Mesendoderm (in vitro differentiated cells): ENCODE data around the gene RABEP2.
"Not testable (repeated sequence)": the region's sequence is repeated elsewhere in the genome, so short reads cannot be mapped to it uniquely, and the experiment has no call there.

ENCODE experiments used
- DNase-seq: peaks from one replicate; pipeline ENCODE4 v3.0.0; 2013
- H2AK5ac ChIP-seq: 2 replicates; pipeline ENCODE4 v1.6.1; 2013; ENCODE audit warnings: low read length, inconsistent platforms
- H2BK120ac ChIP-seq: 2 replicates; pipeline ENCODE4 v1.6.1; 2013; ENCODE audit warnings: low read depth, mild to moderate bottlenecking, low read length, moderate library complexity, mixed read lengths
- H2BK15ac ChIP-seq: replicated peaks from 2 replicates; pipeline ENCODE4 v1.6.1; 2013; ENCODE audit warnings: low read depth, mild to moderate bottlenecking, moderate library complexity
- H2BK5ac ChIP-seq: 2 replicates; pipeline ENCODE4 v1.6.1; 2013; ENCODE audit warnings: low read length, inconsistent platforms
- H3K18ac ChIP-seq: 2 replicates; pipeline ENCODE4 v1.6.1; 2013; ENCODE audit warnings: mild to moderate bottlenecking, low read length, mixed read lengths
- H3K23ac ChIP-seq: one replicate; pipeline ENCODE4 v1.6.1; 2013; ENCODE audit warnings: low read length
- H3K27ac ChIP-seq: 2 replicates; pipeline ENCODE4 v1.5.1; 2013; ENCODE audit warnings: low read depth, mild to moderate bottlenecking, inconsistent platforms, low read length, moderate library complexity
- H3K27me3 ChIP-seq: 2 replicates; pipeline ENCODE4 v1.6.1; 2013; ENCODE audit warnings: low read length, control low read depth, mild to moderate bottlenecking, inconsistent platforms; ENCODE audit not compliant: insufficient read depth, poor library complexity
- H3K36me3 ChIP-seq: 2 replicates; pipeline ENCODE4 v1.6.1; 2013; ENCODE audit warnings: low read length, inconsistent platforms; ENCODE audit not compliant: control insufficient read depth, insufficient read depth
- H3K4ac ChIP-seq: one replicate; pipeline ENCODE4 v1.6.1; 2013; ENCODE audit warnings: low read depth, mild to moderate bottlenecking, low read length, moderate library complexity
- H3K4me1 ChIP-seq: 2 replicates; pipeline ENCODE4 v1.6.1; 2013; ENCODE audit warnings: low read depth, low read length, inconsistent platforms; ENCODE audit not compliant: control insufficient read depth
- H3K4me2 ChIP-seq: 2 replicates; pipeline ENCODE4 v1.6.1; 2013; ENCODE audit warnings: low read length
- H3K4me3 ChIP-seq: 2 replicates; pipeline ENCODE4 v1.5.1; 2013; ENCODE audit warnings: mild to moderate bottlenecking, low read length
- H3K56ac ChIP-seq: one replicate; pipeline ENCODE4 v1.6.1; 2013; ENCODE audit warnings: low read length
- H3K79me1 ChIP-seq: 2 replicates; pipeline ENCODE4 v1.6.1; 2013; ENCODE audit warnings: low read length, inconsistent platforms
- H3K79me2 ChIP-seq: 2 replicates; pipeline ENCODE4 v1.6.1; 2013; ENCODE audit warnings: mild to moderate bottlenecking, low read length; ENCODE audit not compliant: control insufficient read depth, insufficient read depth
- H3K9ac ChIP-seq: 2 replicates; pipeline ENCODE4 v1.6.1; 2013; ENCODE audit warnings: low read length, inconsistent platforms
- H4K5ac ChIP-seq: one replicate; pipeline ENCODE4 v1.6.1; 2013; ENCODE audit warnings: low read length
- H4K8ac ChIP-seq: one replicate; pipeline ENCODE4 v1.6.1; 2013; ENCODE audit warnings: low read depth, mild to moderate bottlenecking, control low read depth, low read length, moderate library complexity
- WGBS: extraction: QIAGEN DNeasy Blood & Tissue Kit; methylation state at CpG from one replicate; pipeline ENCODE4 v1.1.7; 2013; ENCODE audit warnings: low lambda C conversion rate, missing lambda C conversion rate; ENCODE audit not compliant: insufficient coverage; ENCODE audit errors: extremely low coverage; 5-methylcytosine and 5-hydroxymethylcytosine counted together

Gene RABEP2

GRCh38 chr16:28950648-28951409 is 25.8 kb upstream of the RABEP2 start, which contains the start of gene NFATC2IP:
NFATC2IP (plus strand) TSS chr16:28950937; CDS start chr16:28951012, 75 bp downstream.
- H3K4me3 ChIP-seq = peak within 1 kb of the TSS; percentile 79
- H2BK5ac ChIP-seq = no peak within 1 kb of the TSS
- H3K79me1 ChIP-seq = peaks cover 6% of the 10 kb centered on the region
- peak within 1 kb of the TSS; percentile 91 for H3K56ac ChIP-seq
- H2BK120ac ChIP-seq = peak within 1 kb of the TSS; percentile 82
- H3K23ac ChIP-seq = peak within 1 kb of the TSS; percentile 15
- peaks cover 11% of the 10 kb centered on the region for H3K79me2 ChIP-seq
- DNase-seq = peak; percentile 100
- H3K36me3 ChIP-seq = peaks cover 6% of the 10 kb centered on the region
- no peak within 1 kb of the TSS for H2AK5ac ChIP-seq
- no peak within 1 kb of the TSS for H2BK15ac ChIP-seq
- peak within 1 kb of the TSS; percentile 42 for H3K4me2 ChIP-seq
- H3K4me1 ChIP-seq = peaks cover 2% of the 10 kb centered on the region
- no peaks in the 10 kb centered on the region for H3K27me3 ChIP-seq
- no peak within 1 kb of the TSS for H4K5ac ChIP-seq
- H3K18ac ChIP-seq = peak within 1 kb of the TSS; percentile 91
- no peak within 1 kb of the TSS for H4K8ac ChIP-seq
- peak within 1 kb of the TSS; percentile 58 for H3K4ac ChIP-seq
- peak within 1 kb of the TSS; percentile 88 for H3K9ac ChIP-seq
- H3K27ac ChIP-seq = peak within 1 kb of the TSS; percentile 39
- no CpG with 5 or more reads among the region's 79 CpGs for WGBS

GRCh38 chr16:28946681-28947080 is 21.6 kb upstream of the RABEP2 start:
- H2BK5ac ChIP-seq = no peak overlapping the region
- no peaks in the 10 kb centered on the region for H3K36me3 ChIP-seq
- H4K8ac ChIP-seq = no peak overlapping the region
- H3K4me3 ChIP-seq = no peak overlapping the region
- H2AK5ac ChIP-seq = no peak overlapping the region
- H2BK15ac ChIP-seq = no peak overlapping the region
- no peak overlapping the region for H3K4ac ChIP-seq
- no peak for DNase-seq
- H2BK120ac ChIP-seq = no peak overlapping the region
- H3K4me2 ChIP-seq = no peak overlapping the region
- H3K27me3 ChIP-seq = no peaks in the 10 kb centered on the region
- H3K79me2 ChIP-seq = peaks cover 5% of the 10 kb centered on the region
- H4K5ac ChIP-seq = no peak overlapping the region
- H3K56ac ChIP-seq = no peak overlapping the region
- H3K79me1 ChIP-seq = peaks cover 3% of the 10 kb centered on the region
- H3K18ac ChIP-seq = no peak overlapping the region
- no peak overlapping the region for H3K9ac ChIP-seq
- no peak overlapping the region for H3K23ac ChIP-seq
- no peaks in the 10 kb centered on the region for H3K4me1 ChIP-seq
- no peak overlapping the region for H3K27ac ChIP-seq
- no CpG with 5 or more reads among the region's 4 CpGs for WGBS

- Histone ChIP-seq H2AK5ac (no peak overlapping the region), H3K4me3 (no peak overlapping the region), H3K79me1 (no peaks in the 10 kb centered on the region), H3K27me3 (no peaks in the 10 kb centered on the region), H3K4me1 (no peaks in the 10 kb centered on the region), H3K79me2 (no peaks in the 10 kb centered on the region), H2BK15ac (no peak overlapping the region), H4K5ac (no peak overlapping the region), H3K36me3 (no peaks in the 10 kb centered on the region), H3K9ac (no peak overlapping the region), H3K27ac (no peak overlapping the region), H3K23ac (no peak overlapping the region), H3K18ac (no peak overlapping the region), H3K56ac (no peak overlapping the region), H2BK5ac (no peak overlapping the region), H3K4me2 (no peak overlapping the region), H3K4ac (no peak overlapping the region), H4K8ac (no peak overlapping the region), H2BK120ac (no peak overlapping the region)
- DNase-seq = no peak
Measured at GRCh38 chr16:28943281-28943680, 18.2 kb upstream of the RABEP2 start.

GRCh38 chr16:28939825-28940224 is 14.8 kb upstream of the RABEP2 start:
- not testable (repeated sequence) for H4K8ac ChIP-seq, H3K36me3 ChIP-seq, H3K18ac ChIP-seq, DNase-seq, H3K4me1 ChIP-seq, H4K5ac ChIP-seq, H2BK120ac ChIP-seq, H3K56ac ChIP-seq, H3K4ac ChIP-seq, H3K27ac ChIP-seq, H2BK15ac ChIP-seq, H2BK5ac ChIP-seq, H3K23ac ChIP-seq, H3K4me3 ChIP-seq, H3K79me1 ChIP-seq, H3K27me3 ChIP-seq, H3K4me2 ChIP-seq, H2AK5ac ChIP-seq, H3K9ac ChIP-seq, H3K79me2 ChIP-seq
- WGBS = no CpG with 5 or more reads among the region's 7 CpGs

- no peak overlapping the region for H2BK120ac ChIP-seq
- H3K27ac ChIP-seq = no peak overlapping the region
- no CpG with 5 or more reads among the region's 7 CpGs for WGBS
- no peaks in the 10 kb centered on the region for H3K79me1 ChIP-seq
- no peak overlapping the region for H4K8ac ChIP-seq
- no peak overlapping the region for H2BK15ac ChIP-seq
- H2BK5ac ChIP-seq = no peak overlapping the region
- H3K18ac ChIP-seq = no peak overlapping the region
- H3K36me3 ChIP-seq = no peaks in the 10 kb centered on the region
- no peak overlapping the region for H3K9ac ChIP-seq
- H2AK5ac ChIP-seq = no peak overlapping the region
- no peak overlapping the region for H3K4me3 ChIP-seq
- H3K27me3 ChIP-seq = no peaks in the 10 kb centered on the region
- no peaks in the 10 kb centered on the region for H3K4me1 ChIP-seq
- no peak overlapping the region for H3K56ac ChIP-seq
- no peak overlapping the region for H3K4me2 ChIP-seq
- no peak for DNase-seq
- H3K4ac ChIP-seq = no peak overlapping the region
- H3K23ac ChIP-seq = no peak overlapping the region
- H4K5ac ChIP-seq = no peak overlapping the region
- H3K79me2 ChIP-seq = no peaks in the 10 kb centered on the region
Measured at GRCh38 chr16:28938721-28939120, 13.7 kb upstream of the RABEP2 start.
